Adrenal gland (tissue), 5 donors: ENCODE results near the gene ZCCHC14.

ENCODE experiments used
- CTCF ChIP-seq, 6 experiments: fragments of 450-650 bp in 4 of 6; fragments of 200-600 bp in 2 of 6; sonication (generic) in 1 of 6; IDR thresholded peaks; 1 replicate in 5 of 6; 2 replicates in 1 of 6; pipeline versions ENCODE4 v1.5.1 to v1.8.0; 2016 to 2021; ENCODE audit warnings: antibody characterized with exemption in 6 of 6, mild to moderate bottlenecking in 2 of 6, moderate library complexity in 1 of 6
- POLR2A ChIP-seq, 2 donors: fragments of 450-650 bp; IDR thresholded peaks; one replicate each; pipeline ENCODE4 v1.6.1; 2017; ENCODE audit warnings: antibody characterized with exemption in 2 of 2, mild to moderate bottlenecking in 2 of 2, moderate library complexity in 1 of 2
- donor health status: DM: no; HTN: no; CAD: no.

GRCh38 chr16:87380403-87380802, 112.4 kb downstream of the ZCCHC14 start:
- no peak for TF ChIP-seq CTCF (IDR thresholded peaks at IDR 0.05)
- no peak for TF ChIP-seq POLR2A (IDR thresholded peaks at IDR 0.05)
